Panc1 (cell line): Measurements from ENCODE around the gene VN1R5. TPM values are rescaled to one million over a fixed set of nuclear protein-coding genes. Genes with fewer than 3 reads are reported as not detected.

Source experiments
- ATAC-seq: fragments of 200-7000 bp; cut with Tn5 transposase; 2 replicates; pipeline ENCODE4 v1.9.1; 2020; ENCODE audit warnings: mild to moderate bottlenecking, moderate library complexity
- BruUV-seq: library from RNA; stranded (reverse); fragments of 400-500 nt; replicated peaks from 2 replicates; lab custom pipeline; 2021; lab: Mats Ljungman, UMichigan
- CTCF ChIA-PET: fragments of 300-600 bp; sonication (Branson Sonifier 250); formaldehyde crosslinking; loops from one replicate; lab custom pipeline; 2022; ENCODE audit warnings: antibody characterized with exemption; lab: Charles Lee
- POLR2A ChIA-PET: fragments of 300-600 bp; sonication (Branson Sonifier 250); formaldehyde crosslinking; loops from one replicate; lab custom pipeline; 2022; ENCODE audit warnings: antibody characterized with exemption; lab: Charles Lee
- DNase-seq: peaks from one replicate; pipeline ENCODE4 v3.0.0-alpha.2; 2010; ENCODE audit warnings: low read depth, low spot score
- H3K27ac ChIP-seq: 2 replicates; pipeline ENCODE4 v1.5.1; 2011; ENCODE audit warnings: mild to moderate bottlenecking, low read length, inconsistent platforms
- H3K27me3 ChIP-seq: fragments of 200-500 bp; sonication (Bioruptor generic); 2 replicates; pipeline ENCODE4 v1.6.0; 2014; ENCODE audit warnings: low read length, inconsistent platforms; ENCODE audit not compliant: control insufficient read depth, insufficient read depth
- H3K36me3 ChIP-seq: fragments of 200-500 bp; sonication (Bioruptor generic); 2 replicates; pipeline ENCODE4 v1.5.1; 2014; ENCODE audit warnings: inconsistent platforms, mild to moderate bottlenecking, low read length, moderate library complexity; ENCODE audit not compliant: control insufficient read depth, insufficient read depth
- H3K4me1 ChIP-seq: 2 replicates; pipeline ENCODE4 v1.5.1; 2011; ENCODE audit warnings: inconsistent platforms, mild to moderate bottlenecking, low read length, moderate library complexity; ENCODE audit not compliant: control insufficient read depth, insufficient read depth
- H3K4me3 ChIP-seq, 2 experiments: 2 replicates each; pipeline ENCODE4 v1.5.1; 2011 to 2012; ENCODE audit warnings: low read depth in 2 of 2, low read length in 2 of 2, mild to moderate bottlenecking in 2 of 2, inconsistent platforms in 1 of 2, moderate library complexity in 1 of 2
- H3K9me3 ChIP-seq: fragments of 200-500 bp; sonication (Bioruptor generic); 2 replicates; pipeline ENCODE4 v1.5.1; 2014; ENCODE audit warnings: low read depth, mild to moderate bottlenecking, inconsistent platforms, low read length, moderate library complexity; ENCODE audit not compliant: control insufficient read depth, insufficient read depth
- CTCF ChIP-seq: fragments of 450-650 bp; IDR thresholded peaks from 2 replicates; pipeline ENCODE4 v1.5.1; 2017; ENCODE audit warnings: mild to moderate bottlenecking
- POLR2AphosphoS5 ChIP-seq: IDR thresholded peaks from 2 replicates; pipeline ENCODE4 v1.6.1; 2012; ENCODE audit warnings: mild to moderate bottlenecking, low read depth, low read length, moderate library complexity
- REST ChIP-seq, 2 experiments: IDR thresholded peaks; 2 replicates each; pipeline ENCODE4 v1.6.1; 2011 to 2012; ENCODE audit warnings: low read depth in 2 of 2, control low read depth in 1 of 2, low read length in 1 of 2, mild to moderate bottlenecking in 1 of 2, moderate library complexity in 1 of 2; ENCODE audit not compliant: insufficient read depth in 1 of 2
- SIN3A ChIP-seq: IDR thresholded peaks from 2 replicates; pipeline ENCODE4 v1.6.1; 2012; ENCODE audit warnings: low read depth, mild to moderate bottlenecking, low read length, moderate library complexity, borderline replicate concordance; ENCODE audit not compliant: insufficient read depth
- TCF7L2 ChIP-seq: IDR thresholded peaks from 2 replicates; pipeline ENCODE4 v1.6.1; 2011; ENCODE audit warnings: mild to moderate bottlenecking, low read depth, low read length, inconsistent platforms
- in situ Hi-C: cut with HindIII; loops from 2 replicates; pipeline ENCODE4 v1.10.0; 2016; ENCODE audit warnings: low sequenced_read_pairs, low pct_unique_long_range_greater_than_20kb
- intact Hi-C: fragments of 100-400 bp; cut with micrococcal nuclease; formaldehyde crosslinking; loops from one replicate; pipeline ENCODE4 v1.10.0; 2022; ENCODE audit not compliant: unreplicated experiment
- total RNA-seq: library from RNA; stranded (reverse); gene quantifications from one replicate; pipeline ENCODE4 v1.2.1, GENCODE V29; 2021; ENCODE audit not compliant: unreplicated experiment

The VN1R5 gene
- total RNA-seq, 1 experiment from 2014 or later = not detected

GRCh38 chr1:247294282-247294681, 38.4 kb downstream of the VN1R5 start:
- intact Hi-C loops (no loop called here), in situ Hi-C loops (no loop called here)
- ChIA-PET POLR2A (no interaction called here), CTCF (no interaction called here)
- no peaks in the 10 kb centered on the region for H3K36me3 ChIP-seq
- ATAC-seq (no peak), DNase-seq (no peak)
- H3K27me3 ChIP-seq = no peaks in the 10 kb centered on the region; the same call in 1 of the 2 replicates
- no peak overlapping the region for H3K27ac ChIP-seq
- TF ChIP-seq TCF7L2 (no peak), REST (IDR thresholded peaks at IDR 0.05; ENCODE audit: insufficient read depth in 1 of 2, low read depth in 2 of 2, low read length in 1 of 2) (no peak), POLR2AphosphoS5 (no peak), CTCF (no peak), SIN3A (no peak)
- H3K4me1 ChIP-seq = no peaks in the 10 kb centered on the region
- no TSS peak for BruUV-seq
- no peak overlapping the region for H3K4me3 ChIP-seq
- no peaks in the 10 kb centered on the region for H3K9me3 ChIP-seq

GRCh38 chr1:247295274-247295684, 39.4 kb downstream of the VN1R5 start:
- H3K4me3 ChIP-seq = no peak overlapping the region
- in situ Hi-C loops = no loop called here
- no peaks in the 10 kb centered on the region for H3K9me3 ChIP-seq
- ATAC-seq = no peak
- CTCF ChIA-PET = no interaction called here
- H3K36me3 ChIP-seq = no peaks in the 10 kb centered on the region
- DNase-seq = no peak
- no peaks in the 10 kb centered on the region; the same call in 1 of the 2 replicates for H3K27me3 ChIP-seq
- intact Hi-C loops = no loop called here
- POLR2A ChIA-PET = no interaction called here
- H3K4me1 ChIP-seq = no peaks in the 10 kb centered on the region
- no peak for TF ChIP-seq POLR2AphosphoS5
- TF ChIP-seq REST (IDR thresholded peaks at IDR 0.05; ENCODE audit: insufficient read depth in 1 of 2, low read depth in 2 of 2, low read length in 1 of 2) = no peak
- TF ChIP-seq TCF7L2 = no peak
- no peak for TF ChIP-seq SIN3A
- TF ChIP-seq CTCF = no peak
- H3K27ac ChIP-seq = no peak overlapping the region
- BruUV-seq = no TSS peak
